PC-3 (cell line): ENCODE results near the gene HOXC5. TPM values are rescaled to one million over a fixed set of nuclear protein-coding genes. Genes with fewer than 3 reads are reported as not detected.
A peak's percentile ranks its signal among the peaks of the same experiment; 100 is the strongest.

Source experiments
- ATAC-seq: fragments of 200-7000 bp; cut with Tn5 transposase; 2 replicates; pipeline ENCODE4 v1.9.1; 2020; ENCODE audit warnings: mild to moderate bottlenecking, moderate library complexity
- BruUV-seq: library from RNA; stranded (reverse); fragments of 400-500 nt; replicated peaks from 2 replicates; lab custom pipeline; 2021; lab: Mats Ljungman, UMichigan
- CTCF ChIA-PET: fragments of 300-600 bp; sonication (Branson Sonifier 250); formaldehyde crosslinking; loops from one replicate; lab custom pipeline; 2022; ENCODE audit warnings: antibody characterized with exemption; lab: Charles Lee
- POLR2A ChIA-PET: fragments of 300-600 bp; sonication (Branson Sonifier 250); formaldehyde crosslinking; loops from one replicate; lab custom pipeline; 2022; ENCODE audit warnings: antibody characterized with exemption; ENCODE audit not compliant: unreplicated experiment; lab: Charles Lee
- DNase-seq: peaks from one replicate; pipeline ENCODE4 v3.0.0-alpha.2; 2015
- H2AFZ ChIP-seq: fragments of 300-600 bp; sonication (generic); 2 replicates; pipeline ENCODE4 v1.6.0; 2016; ENCODE audit warnings: antibody characterized with exemption, low read length
- H3F3A ChIP-seq: fragments of 300-600 bp; sonication (generic); one replicate; pipeline ENCODE4 v1.6.0; 2017; ENCODE audit warnings: antibody characterized with exemption, low read length, control low read depth, mild to moderate bottlenecking; ENCODE audit not compliant: unreplicated experiment
- H3K27ac ChIP-seq: fragments of 300-600 bp; sonication (generic); 2 replicates; pipeline ENCODE4 v1.5.1; 2016; ENCODE audit warnings: mild to moderate bottlenecking, low read length
- H3K27me3 ChIP-seq: fragments of 300-600 bp; sonication (generic); 2 replicates; pipeline ENCODE4 v1.6.1; 2016; ENCODE audit warnings: low read length, mixed read lengths
- H3K36me3 ChIP-seq: fragments of 300-600 bp; sonication (generic); 2 replicates; pipeline ENCODE4 v1.6.1; 2016; ENCODE audit warnings: low read depth, mixed run types, low read length, mixed read lengths
- H3K4me1 ChIP-seq: fragments of 300-600 bp; sonication (generic); 2 replicates; pipeline ENCODE4 v1.5.1; 2016; ENCODE audit warnings: low read length; ENCODE audit not compliant: insufficient read depth
- H3K4me2 ChIP-seq: fragments of 300-600 bp; sonication (generic); 2 replicates; pipeline ENCODE4 v1.6.0; 2016; ENCODE audit warnings: low read length
- H3K4me3 ChIP-seq: fragments of 300-600 bp; sonication (generic); 2 replicates; pipeline ENCODE4 v1.5.1; 2016; ENCODE audit warnings: mild to moderate bottlenecking, low read length, mixed read lengths
- H3K79me2 ChIP-seq: fragments of 300-600 bp; sonication (generic); 2 replicates; pipeline ENCODE4 v1.6.1; 2017; ENCODE audit warnings: low read length, mixed read lengths
- H3K9ac ChIP-seq: fragments of 300-600 bp; sonication (generic); 2 replicates; pipeline ENCODE4 v1.6.0; 2016; ENCODE audit warnings: mild to moderate bottlenecking, low read length
- H3K9me2 ChIP-seq: fragments of 300-600 bp; sonication (generic); replicated peaks from 2 replicates; pipeline ENCODE4 v1.6.1; 2016; ENCODE audit warnings: mixed run types, low read length, mixed read lengths
- H3K9me3 ChIP-seq: fragments of 300-600 bp; sonication (generic); 2 replicates; pipeline ENCODE4 v1.6.1; 2016; ENCODE audit warnings: low read length, mixed read lengths
- H4K20me1 ChIP-seq: fragments of 300-600 bp; sonication (generic); 2 replicates; pipeline ENCODE4 v1.6.1; 2016; ENCODE audit warnings: low read length, mixed read lengths
- EZH2 ChIP-seq: fragments of 300-600 bp; sonication (generic); IDR thresholded peaks from one replicate; pipeline ENCODE4 v1.6.1; 2017; ENCODE audit warnings: antibody characterized with exemption, mild to moderate bottlenecking, low read length; ENCODE audit not compliant: unreplicated experiment
- EZH2phosphoT487 ChIP-seq: fragments of 300-600 bp; sonication (generic); IDR thresholded peaks from 2 replicates; pipeline ENCODE4 v1.6.1; 2018; ENCODE audit warnings: mild to moderate bottlenecking, antibody characterized with exemption, low read length, borderline replicate concordance
- intact Hi-C: fragments of 100-400 bp; cut with micrococcal nuclease; formaldehyde crosslinking; loops from 2 replicates; pipeline ENCODE4 v1.9.0; 2023
- total RNA-seq: library from RNA; depleted of rRNA; stranded (reverse); fragments of >200 nt; gene quantifications from 2 replicates; pipeline ENCODE4 v1.2.3, GENCODE V29; 2014
- TF ChIP-seq, protein P1 (sequence below): fragments of 300-600 bp; sonication (generic); conservative IDR thresholded peaks from 2 replicates; pipeline ENCODE4 v1.5.1; 2017; ENCODE audit warnings: antibody characterized with exemption, low read depth, mild to moderate bottlenecking, low read length

Gene HOXC5
- total RNA-seq, 1 experiment from 2014 or later = 0.26 TPM

DNA sequence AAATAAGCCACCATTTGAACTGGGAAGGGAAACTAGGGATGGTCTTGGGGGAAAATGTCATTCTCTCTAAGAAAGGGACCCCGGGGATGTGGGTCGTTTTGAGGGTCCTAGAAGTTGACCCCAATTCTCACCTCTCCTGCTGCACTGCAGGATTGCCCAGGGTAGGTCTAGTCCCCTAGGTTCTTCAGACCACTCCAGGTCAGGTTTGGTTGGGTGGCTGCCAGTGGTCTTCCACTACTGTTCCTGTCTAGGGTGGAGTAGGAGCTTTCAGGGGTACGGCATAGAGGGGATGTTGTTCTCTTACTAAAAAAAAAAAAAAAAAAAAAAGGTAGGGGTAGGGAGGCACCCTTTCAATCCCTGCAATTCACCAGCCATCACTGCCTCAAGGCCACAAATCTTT is 16.8 kb upstream of the HOXC5 start:
- Histone ChIP-seq H3K79me2 (peaks cover 45% of the 10 kb centered on the region), H2AFZ (peak overlapping the region; percentile 95), H3K4me3 (peak overlapping the region; percentile 96), H3K27me3 (no peaks in the 10 kb centered on the region), H4K20me1 (no peaks in the 10 kb centered on the region), H3K9me2 (no peaks in the 10 kb centered on the region), H3K9ac (peak overlapping the region; percentile 83), H3K4me1 (peaks cover 35% of the 10 kb centered on the region), H3F3A (no peaks in the 10 kb centered on the region), H3K36me3 (no peaks in the 10 kb centered on the region), H3K4me2 (peak overlapping the region; percentile 92), H3K27ac (peak overlapping the region; percentile 68), H3K9me3 (no peaks in the 10 kb centered on the region)
- intact Hi-C loops = no loop called here
- POLR2A ChIA-PET = interaction anchor here (0.5 kb wide), 1 partner anchor 310 kb away, joined by 15 read pairs; no protein-coding TSS in a partner anchor
- CTCF ChIA-PET = interaction anchor here (0.8 to 1.4 kb wide), 3 partner anchors 12 to 236 kb away, joined by 3 to 4 read pairs (median 4); no protein-coding TSS in a partner anchor
- ATAC-seq (no peak), DNase-seq (no peak)
- BruUV-seq = TSS peak; percentile 60
- no peak for TF ChIP-seq EZH2

DNA sequence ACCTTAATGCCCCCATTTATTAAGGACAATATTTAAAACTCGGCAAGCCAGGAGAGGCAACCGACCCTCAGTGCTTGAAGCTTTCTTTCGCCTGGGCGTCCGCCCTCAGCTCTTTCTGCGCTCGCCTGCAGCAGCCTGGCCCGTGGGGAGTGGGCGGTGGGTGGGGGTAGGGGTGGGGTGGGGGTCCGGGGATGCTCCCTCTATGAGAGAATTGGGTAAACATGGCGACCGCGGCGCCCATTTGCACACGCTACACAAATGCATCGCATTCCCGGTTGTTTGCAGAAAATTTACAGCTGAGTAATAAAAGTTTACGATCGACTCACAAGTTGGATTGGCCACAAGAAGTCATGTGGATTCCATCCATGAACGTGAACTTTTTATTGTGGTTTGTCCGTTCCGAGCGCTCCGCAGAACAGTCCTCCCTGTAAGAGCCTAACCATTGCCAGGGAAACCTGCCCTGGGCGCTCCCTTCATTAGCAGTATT is 16.3 kb upstream of the HOXC5 start:
- ATAC-seq = peak; percentile 39
- peak; percentile 89 for DNase-seq

DNA sequence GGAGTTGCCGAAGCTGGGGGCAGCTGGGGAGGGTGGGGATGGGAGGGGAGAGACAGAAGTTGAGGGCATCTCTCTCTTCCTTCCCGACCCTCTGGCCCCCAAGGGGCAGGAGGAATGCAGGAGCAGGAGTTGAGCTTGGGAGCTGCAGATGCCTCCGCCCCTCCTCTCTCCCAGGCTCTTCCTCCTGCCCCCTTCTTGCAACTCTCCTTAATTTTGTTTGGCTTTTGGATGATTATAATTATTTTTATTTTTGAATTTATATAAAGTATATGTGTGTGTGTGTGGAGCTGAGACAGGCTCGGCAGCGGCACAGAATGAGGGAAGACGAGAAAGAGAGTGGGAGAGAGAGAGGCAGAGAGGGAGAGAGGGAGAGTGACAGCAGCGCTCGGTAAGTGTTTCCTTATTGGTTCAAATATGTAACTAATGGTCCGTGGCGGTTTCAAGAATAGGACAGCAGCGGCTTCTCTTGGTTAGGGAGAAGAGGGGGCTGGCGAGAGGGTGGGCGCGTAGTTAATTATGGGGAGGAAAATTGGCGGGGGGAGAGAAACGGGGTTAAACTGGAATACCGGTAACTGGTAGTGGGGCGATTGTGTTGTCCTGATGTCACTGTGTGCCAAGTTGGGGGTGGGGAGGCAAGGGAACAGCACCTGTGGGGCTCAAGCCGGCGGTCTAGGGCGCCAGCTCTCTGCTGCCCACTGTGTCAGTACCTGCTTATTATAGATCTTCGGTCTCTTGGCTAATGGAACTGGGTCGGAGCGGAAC is 15.6 kb upstream of the HOXC5 start:
- H3K27ac ChIP-seq = peak overlapping the region; percentile 38
- no peaks in the 10 kb centered on the region for H4K20me1 ChIP-seq
- ChIA-PET CTCF (interaction anchor here (0.7 to 1.9 kb wide), 7 partner anchors 8 to 184 kb away, joined by 3 to 23 read pairs (median 12); partner anchors contain the start of genes HOXC5 and HOXC8), POLR2A (interaction anchor here (0.5 to 1.6 kb wide), 5 partner anchors 15 to 263 kb away, joined by 3 to 11 read pairs (median 4); partner anchors contain the start of gene HNRNPA1)
- peaks cover 51% of the 10 kb centered on the region for H3K79me2 ChIP-seq
- peak overlapping the region; percentile 87 for H2AFZ ChIP-seq
- DNase-seq = peak; percentile 22
- no peaks in the 10 kb centered on the region for H3K27me3 ChIP-seq
- no peaks in the 10 kb centered on the region for H3F3A ChIP-seq
- no peaks in the 10 kb centered on the region for H3K9me3 ChIP-seq
- BruUV-seq = TSS peak; percentile 53
- peak overlapping the region; percentile 100 for H3K4me2 ChIP-seq
- H3K4me3 ChIP-seq = peak overlapping the region; percentile 96
- peaks cover 26% of the 10 kb centered on the region for H3K4me1 ChIP-seq
- intact Hi-C loops = no loop called here
- ATAC-seq = peak; percentile 51
- TF ChIP-seq EZH2phosphoT487 = no peak
- no peak for TF ChIP-seq EZH2
- TF ChIP-seq, protein P1, sequence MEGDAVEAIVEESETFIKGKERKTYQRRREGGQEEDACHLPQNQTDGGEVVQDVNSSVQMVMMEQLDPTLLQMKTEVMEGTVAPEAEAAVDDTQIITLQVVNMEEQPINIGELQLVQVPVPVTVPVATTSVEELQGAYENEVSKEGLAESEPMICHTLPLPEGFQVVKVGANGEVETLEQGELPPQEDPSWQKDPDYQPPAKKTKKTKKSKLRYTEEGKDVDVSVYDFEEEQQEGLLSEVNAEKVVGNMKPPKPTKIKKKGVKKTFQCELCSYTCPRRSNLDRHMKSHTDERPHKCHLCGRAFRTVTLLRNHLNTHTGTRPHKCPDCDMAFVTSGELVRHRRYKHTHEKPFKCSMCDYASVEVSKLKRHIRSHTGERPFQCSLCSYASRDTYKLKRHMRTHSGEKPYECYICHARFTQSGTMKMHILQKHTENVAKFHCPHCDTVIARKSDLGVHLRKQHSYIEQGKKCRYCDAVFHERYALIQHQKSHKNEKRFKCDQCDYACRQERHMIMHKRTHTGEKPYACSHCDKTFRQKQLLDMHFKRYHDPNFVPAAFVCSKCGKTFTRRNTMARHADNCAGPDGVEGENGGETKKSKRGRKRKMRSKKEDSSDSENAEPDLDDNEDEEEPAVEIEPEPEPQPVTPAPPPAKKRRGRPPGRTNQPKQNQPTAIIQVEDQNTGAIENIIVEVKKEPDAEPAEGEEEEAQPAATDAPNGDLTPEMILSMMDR = peak; percentile 19; the same call in 1 of the 2 replicates
- peak overlapping the region; percentile 89 for H3K9ac ChIP-seq
- no peaks in the 10 kb centered on the region for H3K9me2 ChIP-seq
- no peaks in the 10 kb centered on the region for H3K36me3 ChIP-seq

More for the DNA sequence above, 16.3 kb upstream of the HOXC5 start:
- no peaks in the 10 kb centered on the region for H3F3A ChIP-seq
- TF ChIP-seq, protein P1 = no peak
- TF ChIP-seq EZH2 = no peak
- no peak for TF ChIP-seq EZH2phosphoT487
- H3K4me3 ChIP-seq = peak overlapping the region; percentile 96
- no peaks in the 10 kb centered on the region for H4K20me1 ChIP-seq
- ChIA-PET CTCF (interaction anchor here (0.8 to 1.9 kb wide), 5 partner anchors 8 to 235 kb away, joined by 3 to 23 read pairs (median 4); partner anchors contain the start of genes HOXC5 and HOXC8), POLR2A (interaction anchor here (0.5 to 1.6 kb wide), 2 partner anchors 264 to 309 kb away, joined by 4 to 15 read pairs; partner anchors contain the start of gene HNRNPA1)
- H3K9ac ChIP-seq = peak overlapping the region; percentile 89
- intact Hi-C loops = no loop called here
- H3K4me1 ChIP-seq = peaks cover 31% of the 10 kb centered on the region
- BruUV-seq = no TSS peak
- peak overlapping the region; percentile 68 for H3K27ac ChIP-seq
- peak overlapping the region; percentile 100 for H3K4me2 ChIP-seq
- peaks cover 45% of the 10 kb centered on the region for H3K79me2 ChIP-seq
- no peaks in the 10 kb centered on the region for H3K9me2 ChIP-seq
- no peaks in the 10 kb centered on the region for H3K27me3 ChIP-seq
- H3K9me3 ChIP-seq = no peaks in the 10 kb centered on the region
- H2AFZ ChIP-seq = peak overlapping the region; percentile 95
- no peaks in the 10 kb centered on the region for H3K36me3 ChIP-seq
